ENCODE data around the gene SLC1A1.

Gene SLC1A1

DNA sequence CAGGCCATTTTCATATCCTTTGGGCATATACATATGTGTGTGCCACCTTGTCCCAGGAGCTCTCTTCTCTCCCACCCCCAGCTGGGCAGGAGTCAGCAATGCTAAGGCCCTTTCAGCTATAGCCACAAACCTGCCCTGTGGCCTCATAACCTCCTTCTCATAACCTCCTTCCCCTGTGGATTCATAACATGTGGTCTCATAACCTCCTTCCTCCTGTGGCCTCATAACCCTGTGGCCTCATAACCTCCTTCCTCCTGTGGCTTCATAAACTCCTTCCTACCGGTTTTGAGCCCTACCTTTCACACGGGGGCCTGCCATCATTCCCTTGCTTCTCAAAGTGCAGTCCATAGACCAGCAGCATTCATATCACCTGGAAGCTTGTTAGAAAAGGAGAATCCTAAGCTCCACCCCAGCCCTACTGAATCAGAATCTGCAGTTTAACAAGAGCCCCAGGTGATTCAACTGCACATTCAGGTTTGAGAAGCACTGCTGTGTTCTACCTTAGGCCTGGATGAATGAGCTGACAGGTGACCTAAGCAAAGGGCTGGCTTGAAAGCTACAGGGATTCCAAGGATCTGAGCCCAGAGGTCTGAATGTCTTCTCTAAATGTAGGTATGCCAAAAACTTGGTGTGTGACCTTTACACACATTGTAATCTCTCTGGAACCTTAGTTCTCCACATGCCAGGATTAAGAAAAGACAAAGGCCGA, 129.9 kb downstream of the SLC1A1 start:
- no peak for DNase-seq (ENCODE audit: low spot score)

DNA sequence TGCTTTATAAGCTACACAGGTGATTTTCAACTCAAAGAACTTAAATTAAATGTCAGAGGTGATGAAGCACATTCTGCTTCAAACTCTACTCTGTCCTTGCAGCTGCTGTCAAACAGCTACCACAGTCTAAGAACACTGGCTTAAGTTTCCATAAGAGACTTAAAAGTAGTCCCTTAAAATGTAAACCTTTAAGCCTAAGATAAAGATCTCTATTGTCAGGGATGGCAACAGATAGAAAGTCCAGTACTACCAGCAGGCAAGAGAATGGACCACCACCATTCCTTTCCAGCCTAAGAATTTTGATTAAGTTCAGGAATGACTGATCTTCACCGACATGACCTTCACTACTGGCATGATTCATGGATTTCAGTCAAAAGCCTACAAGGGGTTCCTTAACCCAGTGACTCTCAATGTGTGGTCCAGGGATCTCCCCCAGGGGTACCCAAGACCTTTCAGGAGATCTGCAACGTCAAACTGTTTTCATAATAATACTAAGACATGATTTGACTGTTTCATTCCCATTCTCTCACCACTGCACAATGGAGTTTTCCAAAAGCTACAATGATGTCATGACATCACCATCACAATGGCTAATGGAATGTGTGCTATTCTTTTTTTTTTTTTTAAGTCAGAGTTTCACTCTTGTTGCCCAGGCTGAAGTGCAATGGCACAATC, 130.8 kb downstream of the SLC1A1 start:
- DNase-seq (ENCODE audit: low spot score) = no peak

DNA sequence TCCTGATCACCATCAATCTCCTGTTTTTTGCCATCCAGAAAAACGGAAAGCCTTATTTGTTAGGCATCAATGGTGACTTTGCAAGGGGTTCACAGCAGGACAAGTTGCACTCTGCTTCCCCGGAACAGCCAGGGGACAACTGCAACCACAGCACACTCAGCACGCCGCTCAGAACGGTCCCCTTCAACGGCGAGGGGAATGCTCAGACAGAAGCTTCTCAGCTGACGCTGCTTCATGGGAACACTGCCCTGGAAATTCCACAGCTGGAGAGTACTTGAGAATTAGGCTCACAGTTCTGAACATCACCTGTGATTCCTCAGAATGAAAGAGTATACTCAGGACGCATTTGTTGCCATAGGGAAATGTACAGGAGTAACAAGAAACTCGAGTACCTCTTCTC, 131.7 kb downstream of the SLC1A1 start:
- DNase-seq (ENCODE audit: low spot score) = no peak

DNA sequence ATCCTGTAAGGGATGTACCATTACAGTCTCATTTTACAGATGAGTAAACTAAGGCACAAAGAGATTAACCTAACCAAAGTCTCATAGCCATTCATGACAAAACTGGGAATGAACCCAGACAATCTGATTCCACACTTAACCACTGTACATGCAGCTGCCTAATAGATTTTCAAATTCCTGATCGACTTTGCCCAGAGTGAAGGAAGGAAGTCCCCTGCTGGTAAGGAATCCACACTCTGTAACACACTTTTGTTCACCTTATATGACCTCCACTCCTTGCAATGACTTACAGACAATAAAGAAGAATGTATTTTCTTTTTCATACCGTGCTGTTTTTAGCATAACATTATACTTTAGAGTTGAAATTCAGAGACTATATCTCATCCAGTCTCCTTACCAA, 140.6 kb downstream of the SLC1A1 start:
- DNase-seq (ENCODE audit: low spot score) = no peak

All from hematopoietic multipotent progenitor cell treated with erythropoietin and hydrocortisone succinate and interleukin-3 and kit ligand, for 15 days (in vitro differentiated cells).